ENCODE results near the gene ADGRD1. TPM values are rescaled to one million over a fixed set of nuclear protein-coding genes. Genes with fewer than 3 reads are reported as not detected.

The ADGRD1 gene
- total RNA-seq, 1 donor from 2014 or later, result 0.98 TPM

GRCh38 chr12:131058700-131059099, 105.0 kb downstream of the ADGRD1 start:
- DNase-seq (ENCODE audit: low read depth, low spot score), result no peak
- no peaks in the 10 kb centered on the region for H3K36me3 Mint-ChIP-seq (ENCODE audit: low read depth)
- H3K9me3 Mint-ChIP-seq, result no peaks in the 10 kb centered on the region
- TF ChIP-seq CTCF (conservative IDR thresholded peaks at IDR 0.05), result no peak
- no peak overlapping the region for H3K4me3 Mint-ChIP-seq
- no peaks in the 10 kb centered on the region for H3K27me3 Mint-ChIP-seq (ENCODE audit: low read depth)
- no peak overlapping the region for H3K27ac Mint-ChIP-seq (ENCODE audit: unreplicated experiment)
- H3K4me1 Mint-ChIP-seq, result peaks cover 13% of the 10 kb centered on the region

GRCh38 chr12:131060011-131060703, 106.5 kb downstream of the ADGRD1 start:
- Mint-ChIP-seq H3K4me3 (no peak overlapping the region), H3K9me3 (no peaks in the 10 kb centered on the region)

GRCh38 chr12:131061041-131061806, 107.5 kb downstream of the ADGRD1 start:
- TF ChIP-seq CTCF (conservative IDR thresholded peaks at IDR 0.05), result no peak
- DNase-seq (ENCODE audit: low read depth, low spot score), result no peak
- peaks cover 13% of the 10 kb centered on the region for H3K4me1 Mint-ChIP-seq
- H3K9me3 Mint-ChIP-seq, result no peaks in the 10 kb centered on the region
- H3K36me3 Mint-ChIP-seq (ENCODE audit: low read depth), result no peaks in the 10 kb centered on the region
- H3K27me3 Mint-ChIP-seq (ENCODE audit: low read depth), result no peaks in the 10 kb centered on the region
- H3K27ac Mint-ChIP-seq (ENCODE audit: unreplicated experiment), result no peak overlapping the region
- H3K4me3 Mint-ChIP-seq, result no peak overlapping the region

More at GRCh38 chr12:131060011-131060703, 106.5 kb downstream of the ADGRD1 start:
- Mint-ChIP-seq H3K27ac (ENCODE audit: unreplicated experiment) (no peak overlapping the region), H3K27me3 (ENCODE audit: low read depth) (no peaks in the 10 kb centered on the region), H3K4me1 (peaks cover 13% of the 10 kb centered on the region), H3K36me3 (ENCODE audit: low read depth) (no peaks in the 10 kb centered on the region)
- no peak for TF ChIP-seq CTCF (conservative IDR thresholded peaks at IDR 0.05)
- no peak for DNase-seq (ENCODE audit: low read depth, low spot score)

GRCh38 chr12:131063413-131063812, 109.7 kb downstream of the ADGRD1 start:
- no peak overlapping the region for H3K27ac Mint-ChIP-seq (ENCODE audit: unreplicated experiment)
- no peak for DNase-seq (ENCODE audit: low read depth, low spot score)
- no peaks in the 10 kb centered on the region for H3K36me3 Mint-ChIP-seq (ENCODE audit: low read depth)
- H3K9me3 Mint-ChIP-seq, result no peaks in the 10 kb centered on the region
- TF ChIP-seq CTCF (conservative IDR thresholded peaks at IDR 0.05), result no peak
- no peak overlapping the region for H3K4me3 Mint-ChIP-seq
- H3K27me3 Mint-ChIP-seq (ENCODE audit: low read depth), result no peaks in the 10 kb centered on the region
- H3K4me1 Mint-ChIP-seq, result peaks cover 5% of the 10 kb centered on the region

GRCh38 chr12:131063960-131064359, 110.3 kb downstream of the ADGRD1 start:
- Mint-ChIP-seq H3K4me1 (no peaks in the 10 kb centered on the region), H3K4me3 (no peak overlapping the region), H3K36me3 (ENCODE audit: low read depth) (no peaks in the 10 kb centered on the region), H3K27ac (ENCODE audit: unreplicated experiment) (no peak overlapping the region), H3K27me3 (ENCODE audit: low read depth) (no peaks in the 10 kb centered on the region), H3K9me3 (no peaks in the 10 kb centered on the region)
- no peak for TF ChIP-seq CTCF (conservative IDR thresholded peaks at IDR 0.05)
- DNase-seq (ENCODE audit: low read depth, low spot score), result no peak
